HFF-Myc (cell line): ENCODE data around the gene GH2.
"Not testable (repeated sequence)": the region's sequence is repeated elsewhere in the genome, so short reads cannot be mapped to it uniquely, and the experiment has no call there.

ENCODE experiments used
- DNase-seq: peaks from one replicate; pipeline ENCODE4 v3.0.0-alpha.2; 2011; ENCODE audit warnings: low read depth; ENCODE audit errors: extremely low read depth
- H3K4me3 ChIP-seq: replicated peaks from 2 replicates; pipeline ENCODE4 v1.5.1; 2011; ENCODE audit warnings: low read depth, mild to moderate bottlenecking, control low read depth, low read length
- CTCF ChIP-seq: IDR thresholded peaks from 2 replicates; pipeline ENCODE4 v1.5.1; 2012; ENCODE audit warnings: mild to moderate bottlenecking, low read depth, low read length, control low read depth; ENCODE audit errors: missing control alignments

The GH2 gene

GRCh38 chr17:63847525-63848249 is 34.1 kb downstream of the GH2 start:
- no peak overlapping the region for H3K4me3 ChIP-seq
- no peak for DNase-seq
- TF ChIP-seq CTCF, result no peak

GRCh38 chr17:63845509-63845908 is 36.2 kb downstream of the GH2 start:
- DNase-seq, result no peak
- no peak for TF ChIP-seq CTCF
- H3K4me3 ChIP-seq, result no peak overlapping the region

- no peak for DNase-seq
- no peak for TF ChIP-seq CTCF
- no peak overlapping the region for H3K4me3 ChIP-seq
Observed at GRCh38 chr17:63843910-63844677, 37.6 kb downstream of the GH2 start.

- DNase-seq, result not testable (repeated sequence)
Observed at GRCh38 chr17:63843387-63843888, 38.3 kb downstream of the GH2 start.

GRCh38 chr17:63842540-63843386 is 39.0 kb downstream of the GH2 start, which contains the start of gene SMARCD2:
SMARCD2 (minus strand) TSS chr17:63842685; CDS start chr17:63842674, 11 bp downstream.
- no peak for TF ChIP-seq CTCF
- DNase-seq, result peak; percentile 96
- H3K4me3 ChIP-seq, result peak within 1 kb of the TSS; percentile 77

More at GRCh38 chr17:63843387-63843888, 38.3 kb downstream of the GH2 start:
- peak overlapping the region; percentile 40 for H3K4me3 ChIP-seq

- DNase-seq, result no peak
- no peak for TF ChIP-seq CTCF
Observed at GRCh38 chr17:63842173-63842539, 39.6 kb downstream of the GH2 start.

More at GRCh38 chr17:63842173-63842539, 39.6 kb downstream of the GH2 start:
- peak overlapping the region; percentile 77 for H3K4me3 ChIP-seq
